Measurements from ENCODE around the gene SESN1.

- TF ChIP-seq CTCF (IDR thresholded peaks at IDR 0.05) (no peak), POLR2A (IDR thresholded peaks at IDR 0.05) (no peak), POLR2AphosphoS5 (IDR thresholded peaks at IDR 0.05; ENCODE audit: insufficient read depth in 1 of 2, low read depth in 1 of 2) (no peak)
Measured at GRCh38 chr6:109097661-109098060, 3.0 kb upstream of the SESN1 start.

Data from vagina (tissue), 2 donors.